Measurements from ENCODE around the gene KIAA1671. TPM values are rescaled to one million over a fixed set of nuclear protein-coding genes. Genes with fewer than 3 reads are reported as not detected.

The KIAA1671 gene
- total RNA-seq (2022; extraction: Qiagen RNA extraction; ENCODE audit: low read depth): 8.2 to 13.0 TPM (median 10.6 TPM) in 5 replicates

DNA sequence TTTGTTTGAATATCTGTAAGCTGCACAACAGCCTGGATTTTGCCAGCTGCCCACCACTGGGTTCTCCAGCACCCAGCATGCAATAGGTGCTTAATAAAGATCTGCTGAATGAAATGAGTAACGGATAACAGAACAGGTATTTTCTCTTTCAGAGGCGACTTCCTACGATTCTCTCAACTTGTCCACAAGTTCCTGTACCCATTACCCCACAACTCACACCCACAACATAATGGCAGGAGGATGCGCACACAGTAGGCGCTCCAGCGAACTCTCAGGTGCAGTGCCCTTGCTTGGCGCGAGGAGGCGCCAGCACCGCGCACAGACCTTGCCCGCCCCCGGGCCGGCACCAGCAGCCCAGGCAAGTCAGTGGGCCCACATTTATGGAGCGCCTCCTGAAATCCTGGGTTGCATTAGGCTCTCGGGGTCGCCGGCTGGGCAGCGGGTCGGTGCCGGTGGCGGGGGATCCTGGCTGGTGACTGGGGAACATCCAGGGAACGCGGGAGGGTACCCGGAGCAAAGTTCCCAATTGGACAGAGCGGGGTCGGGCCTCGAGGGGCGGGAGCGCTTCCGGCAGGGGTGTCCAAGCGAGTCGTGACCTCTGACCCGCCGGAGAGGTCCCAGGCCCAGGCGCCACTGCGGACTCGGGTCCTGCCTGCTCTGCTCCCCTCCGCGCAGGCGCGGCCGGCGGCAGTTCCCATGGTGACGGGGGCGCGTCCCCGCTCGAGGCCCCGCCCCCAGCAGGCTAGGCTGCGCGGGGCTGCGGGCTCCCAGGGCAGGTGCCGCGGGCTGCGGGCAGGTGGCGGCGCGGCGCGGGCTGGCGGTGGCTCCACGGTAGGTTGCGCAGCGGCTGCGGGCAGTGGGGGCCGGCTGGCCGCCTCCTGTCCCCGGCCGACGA, at the start of gene KIAA1671:
KIAA1671 (plus strand) TSS at position 775 of the 895 bp plus-strand sequence. CDS start 75,284 bp downstream, outside the sequence.

DNA sequence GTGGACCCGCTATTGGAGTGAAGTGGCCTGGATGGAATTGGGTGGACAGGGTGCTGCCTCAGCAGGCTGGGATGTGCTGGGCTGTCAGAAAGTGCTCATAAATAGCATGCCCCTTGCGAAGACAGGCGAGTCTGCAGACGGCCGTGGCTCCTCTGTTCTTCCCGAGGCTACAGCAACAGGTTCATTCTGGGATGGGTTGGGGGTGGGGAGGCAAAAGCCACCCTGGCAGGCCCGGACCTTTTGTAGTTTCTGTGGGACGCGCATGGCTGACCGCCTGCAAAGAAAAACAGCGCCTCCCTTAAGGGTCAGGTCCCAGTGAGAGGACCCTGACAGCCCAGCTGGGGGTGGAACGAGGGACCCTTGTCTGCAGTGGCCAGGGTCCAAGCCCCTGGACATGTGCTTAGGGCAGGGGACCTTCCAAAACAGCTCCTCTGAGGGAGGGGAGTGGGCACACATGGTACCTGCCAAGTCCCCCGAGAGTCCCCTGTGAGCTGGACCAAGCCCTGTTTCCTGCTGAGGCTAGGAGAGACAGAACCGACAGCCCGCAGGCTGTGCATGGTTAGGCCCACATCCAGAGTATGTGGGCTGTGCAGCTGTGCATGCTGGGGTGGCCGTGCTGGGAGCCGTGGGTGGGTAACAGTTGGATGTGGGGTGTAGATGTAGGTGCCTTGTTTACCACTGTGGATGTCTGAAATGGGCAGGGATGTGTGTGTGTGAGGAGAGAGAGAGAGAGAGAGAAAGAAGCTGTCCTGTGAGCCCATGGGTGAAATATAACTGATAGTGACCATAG, 247.4 kb downstream of the KIAA1671 start, which contains the start of gene CRYBB3:
CRYBB3 (plus strand) TSS at position 128 of the 790 bp plus-strand sequence. CDS start 1,539 bp downstream, outside the sequence.

DNA sequence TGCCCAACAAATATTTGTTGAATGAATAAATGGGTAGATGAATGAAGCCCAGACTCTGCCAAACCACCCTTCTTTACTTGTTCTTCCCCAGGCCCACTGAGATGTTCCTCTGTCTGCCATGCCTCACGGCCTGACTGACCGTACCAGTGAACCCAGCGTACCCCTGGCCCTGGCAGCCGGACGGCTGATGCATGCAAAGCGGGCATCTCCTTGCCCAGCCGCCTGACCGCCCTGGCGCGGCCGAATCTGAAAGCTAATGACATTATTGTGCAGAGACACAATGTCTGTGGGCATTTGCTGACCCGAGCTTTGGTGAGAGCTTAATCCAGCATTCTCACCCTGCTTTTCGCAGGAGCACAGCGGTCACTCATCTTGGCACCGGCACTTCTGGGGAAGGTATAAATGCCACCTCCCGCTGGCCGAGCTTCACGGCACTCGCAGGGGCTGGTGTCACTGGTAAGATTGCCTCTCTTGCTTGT, 266.7 kb downstream of the KIAA1671 start, which contains the start of gene CRYBB2:
CRYBB2 (plus strand) TSS at position 429 of the 479 bp plus-strand sequence. CDS start 1,791 bp downstream, outside the sequence.

Other genes with a start within 250 kb of the KIAA1671 start
- not detected in 5 replicates for gene PIWIL3, start 178.0 kb upstream of the KIAA1671 start, total RNA-seq (2022; extraction: Qiagen RNA extraction; ENCODE audit: low read depth)
- 0.18 to 0.46 TPM (median 0.24 TPM) in 5 replicates for gene SGSM1, start 146.5 kb upstream of the KIAA1671 start, total RNA-seq (2022; extraction: Qiagen RNA extraction; ENCODE audit: low read depth)
- gene LHFPL7, start 6.0 kb upstream of the KIAA1671 start, total RNA-seq (2022; extraction: Qiagen RNA extraction; ENCODE audit: low read depth): not detected in 5 replicates
- gene CRYBB3, start 247.1 kb downstream of the KIAA1671 start, total RNA-seq (2022; extraction: Qiagen RNA extraction; ENCODE audit: low read depth): not detected in 5 replicates

Measured in A549 treated with ZK216348 at 1 μM for 4 hours (cell line).